Measurements from ENCODE around the gene TXNDC15.
"Not testable (repeated sequence)": the region's sequence is repeated elsewhere in the genome, so short reads cannot be mapped to it uniquely, and the experiment has no call there.

TXNDC15 gene, protein sequence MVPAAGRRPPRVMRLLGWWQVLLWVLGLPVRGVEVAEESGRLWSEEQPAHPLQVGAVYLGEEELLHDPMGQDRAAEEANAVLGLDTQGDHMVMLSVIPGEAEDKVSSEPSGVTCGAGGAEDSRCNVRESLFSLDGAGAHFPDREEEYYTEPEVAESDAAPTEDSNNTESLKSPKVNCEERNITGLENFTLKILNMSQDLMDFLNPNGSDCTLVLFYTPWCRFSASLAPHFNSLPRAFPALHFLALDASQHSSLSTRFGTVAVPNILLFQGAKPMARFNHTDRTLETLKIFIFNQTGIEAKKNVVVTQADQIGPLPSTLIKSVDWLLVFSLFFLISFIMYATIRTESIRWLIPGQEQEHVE

DNA sequence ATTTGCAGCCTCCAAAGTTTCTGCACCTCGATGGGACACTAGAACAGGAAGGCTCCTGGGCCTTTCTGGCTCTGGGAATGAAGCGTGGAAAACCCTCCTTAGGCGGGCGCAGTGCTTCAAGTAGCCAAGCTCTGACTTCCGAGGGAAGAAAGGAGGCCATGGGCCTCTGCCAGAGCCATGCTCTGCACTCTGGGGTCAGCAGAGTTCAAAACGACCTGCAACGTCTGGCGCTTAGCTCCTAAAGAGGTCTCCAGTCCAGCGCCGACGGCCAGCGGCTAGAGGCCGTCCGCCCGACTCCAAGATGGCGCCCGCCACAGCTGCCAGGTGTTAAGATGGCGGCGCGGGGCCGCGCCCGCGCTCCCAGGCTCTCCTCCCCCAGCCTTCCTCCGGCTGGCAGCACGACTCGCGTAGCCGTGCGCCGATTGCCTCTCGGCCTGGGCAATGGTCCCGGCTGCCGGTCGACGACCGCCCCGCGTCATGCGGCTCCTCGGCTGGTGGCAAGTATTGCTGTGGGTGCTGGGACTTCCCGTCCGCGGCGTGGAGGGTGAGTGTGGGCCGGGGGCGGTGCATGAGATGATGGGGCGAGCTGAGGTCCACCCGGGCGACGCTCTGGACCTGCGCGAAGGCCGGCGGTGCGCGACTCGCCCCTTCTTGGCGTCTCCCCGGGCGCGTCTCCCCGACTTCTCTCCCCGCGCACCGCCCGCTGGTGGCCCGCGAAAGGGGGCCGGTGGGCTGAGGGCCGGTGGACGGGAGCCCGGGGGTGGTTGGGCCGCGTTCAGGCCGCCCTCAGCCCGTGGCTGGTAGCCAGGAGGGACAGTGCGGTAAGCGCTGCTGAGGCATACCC is at the start of gene TXNDC15:
Gene TXNDC15 (plus strand): TSS at position 385 of the 844 bp plus-strand sequence. CDS start 57 bp downstream, at position 442.
- DNase-seq (ENCODE audit: low spot score) = peak; percentile 82

DNA sequence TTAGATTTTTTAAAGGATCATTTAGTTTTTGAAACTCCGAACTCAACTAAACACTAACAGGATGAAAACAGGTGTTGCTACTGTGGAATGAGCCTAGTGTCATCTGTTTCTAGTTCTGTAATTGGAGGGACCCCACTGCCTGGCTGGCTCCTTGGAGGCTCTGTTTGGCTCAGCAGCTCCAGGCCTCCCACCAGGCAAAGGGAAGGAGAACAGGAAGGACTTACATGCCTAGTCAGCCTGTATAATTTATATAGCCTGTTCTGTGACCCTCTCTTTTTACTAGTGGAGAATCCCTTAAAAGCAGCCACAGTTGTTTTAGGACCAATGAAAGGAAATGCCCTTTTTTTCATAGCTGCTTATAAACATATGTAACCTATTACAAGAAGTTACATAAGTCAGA is 49.5 kb upstream of the TXNDC15 start:
- DNase-seq (ENCODE audit: low spot score) = no peak

DNA sequence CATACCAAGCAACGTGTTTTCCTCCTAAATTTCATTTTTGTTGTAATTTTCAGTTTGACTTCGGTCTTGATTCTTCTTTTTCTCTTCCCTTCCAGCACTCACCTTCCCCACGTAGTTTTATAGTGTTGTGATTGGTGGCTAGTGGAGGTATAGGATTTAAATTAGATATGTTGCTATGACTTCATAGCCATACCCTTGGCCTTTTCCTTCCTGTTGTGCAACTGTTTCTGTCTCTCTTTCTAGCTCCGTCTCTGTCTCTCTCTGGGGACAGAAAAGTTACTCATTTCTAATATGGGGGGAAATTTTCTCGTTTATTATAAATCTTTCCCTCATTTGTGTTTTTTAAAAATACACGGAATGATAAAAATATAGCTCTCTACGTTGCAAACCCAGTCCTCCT is 49.0 kb upstream of the TXNDC15 start:
- DNase-seq (ENCODE audit: low spot score) = no peak

DNA sequence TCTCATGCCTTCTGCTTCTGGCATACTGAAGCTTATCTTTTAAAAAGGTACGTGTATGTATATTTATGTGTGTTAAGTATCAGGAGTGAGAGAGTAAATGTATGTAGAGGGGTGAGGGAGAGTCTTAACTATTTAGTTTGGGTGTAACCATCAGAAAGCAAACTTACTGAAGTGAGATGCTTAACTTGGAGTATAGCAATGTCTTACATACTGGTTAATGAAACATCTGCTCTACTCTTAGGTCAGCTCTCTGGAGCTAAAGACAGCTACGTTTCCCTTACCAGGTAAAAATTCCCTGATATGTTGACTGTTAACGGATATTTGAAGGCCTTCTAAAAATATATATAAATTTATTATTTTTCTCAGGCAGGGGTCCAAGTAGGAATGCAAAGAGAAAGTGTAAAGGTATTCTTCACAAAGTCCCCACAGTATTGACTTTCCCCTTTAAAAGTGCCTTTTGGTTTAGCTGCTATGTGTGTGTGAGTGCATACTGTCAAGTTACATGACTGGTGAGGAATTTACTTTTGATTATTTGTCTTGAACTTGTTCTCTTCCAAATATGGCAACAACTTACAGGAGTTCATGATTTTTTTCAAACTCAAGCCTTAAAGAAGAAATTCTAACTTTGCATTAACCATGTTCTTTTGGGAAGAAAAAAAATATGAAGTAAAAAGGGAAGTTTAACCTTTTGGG is 40.7 kb upstream of the TXNDC15 start:
- no peak for DNase-seq (ENCODE audit: low spot score)

DNA sequence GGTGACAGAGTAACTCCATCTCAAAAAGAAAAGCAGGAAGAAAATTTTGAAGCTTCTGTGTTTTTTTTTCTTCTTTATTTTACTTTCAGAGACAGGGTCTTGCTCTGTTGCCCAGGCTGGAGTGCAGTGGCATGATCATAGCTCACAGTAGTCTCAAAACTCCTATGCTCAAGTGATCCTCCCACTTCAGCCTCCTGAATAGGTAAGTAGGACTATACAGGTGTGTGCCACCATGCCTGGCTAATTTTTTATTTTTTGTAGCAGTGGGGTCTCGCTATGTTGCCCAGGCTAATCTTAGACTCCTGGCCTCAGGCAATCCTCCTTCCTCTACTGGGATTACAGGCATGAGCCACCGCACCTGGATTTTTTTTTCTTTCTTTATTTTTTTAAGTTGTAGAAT is 38.5 kb upstream of the TXNDC15 start:
- no peak for DNase-seq (ENCODE audit: low spot score)

DNA sequence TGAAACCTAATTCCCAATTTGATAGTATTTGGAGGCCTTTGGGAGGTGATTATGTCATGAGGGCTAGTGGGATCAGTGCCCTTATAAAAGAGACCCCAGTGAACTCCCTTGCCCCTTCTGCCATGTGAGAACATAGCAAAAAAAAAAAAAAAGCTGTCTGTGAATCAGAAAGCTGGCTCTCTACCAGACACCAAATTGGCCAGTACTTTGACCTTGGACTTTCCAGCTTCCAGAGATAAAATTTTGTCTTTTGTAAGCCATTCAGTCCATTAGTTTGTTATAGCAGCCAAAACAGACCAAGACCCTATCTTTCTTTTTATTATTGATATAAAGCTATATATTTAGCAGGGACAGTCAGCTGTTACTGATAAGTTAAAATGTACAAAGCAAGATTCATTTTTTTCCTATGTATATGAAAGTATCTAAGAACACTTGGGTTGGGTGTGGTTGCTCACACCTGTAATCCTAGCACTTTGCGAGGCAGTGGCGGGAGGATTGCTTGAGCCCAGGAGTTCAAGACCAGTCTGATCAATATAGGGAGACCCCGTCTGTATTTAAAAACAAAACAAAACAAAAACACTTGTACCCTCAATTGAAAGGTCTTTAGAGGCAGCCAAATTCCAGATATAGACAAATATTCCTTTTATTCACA is 36.5 kb upstream of the TXNDC15 start:
- no peak for DNase-seq (ENCODE audit: low spot score)

DNA sequence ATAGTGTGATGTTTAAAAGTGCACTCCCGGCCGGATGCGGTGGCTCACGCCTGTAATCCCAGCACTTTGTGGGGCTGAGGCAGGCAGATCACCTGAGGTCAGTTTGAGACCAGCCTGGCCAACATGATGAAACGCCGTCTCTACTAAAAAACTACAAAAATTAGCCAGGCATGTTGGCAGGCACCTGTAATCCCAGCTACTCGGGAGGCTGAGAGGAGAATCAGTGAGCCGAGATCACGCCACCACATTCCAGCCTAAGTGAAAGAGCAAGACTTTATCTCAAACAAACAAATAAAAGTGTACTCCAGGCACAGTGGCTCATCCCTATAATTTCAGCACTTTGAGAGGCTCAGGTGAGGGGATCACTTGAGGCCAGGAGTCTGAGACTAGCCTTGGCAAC is 35.8 kb upstream of the TXNDC15 start:
- not testable (repeated sequence) for DNase-seq (ENCODE audit: low spot score)

DNA sequence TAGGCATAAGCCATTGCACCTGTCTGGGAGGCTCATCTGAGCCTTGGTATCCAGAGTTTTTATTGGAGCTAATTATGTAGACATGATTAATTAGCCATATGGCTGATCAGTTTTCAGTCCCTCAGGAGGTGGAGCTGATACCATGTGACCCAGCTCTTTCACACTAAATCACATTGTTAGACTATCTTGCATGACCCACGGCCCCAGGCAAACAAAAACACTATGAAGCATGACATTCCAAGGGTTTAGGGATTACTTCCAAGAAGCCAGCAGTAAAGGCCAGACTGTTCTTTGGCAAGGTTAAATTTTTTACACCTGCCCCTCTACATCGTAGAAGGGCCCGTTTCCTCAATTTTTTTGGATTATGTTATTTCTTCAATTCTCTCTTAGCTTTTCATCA is 33.4 kb upstream of the TXNDC15 start:
- DNase-seq (ENCODE audit: low spot score) = no peak

DNA sequence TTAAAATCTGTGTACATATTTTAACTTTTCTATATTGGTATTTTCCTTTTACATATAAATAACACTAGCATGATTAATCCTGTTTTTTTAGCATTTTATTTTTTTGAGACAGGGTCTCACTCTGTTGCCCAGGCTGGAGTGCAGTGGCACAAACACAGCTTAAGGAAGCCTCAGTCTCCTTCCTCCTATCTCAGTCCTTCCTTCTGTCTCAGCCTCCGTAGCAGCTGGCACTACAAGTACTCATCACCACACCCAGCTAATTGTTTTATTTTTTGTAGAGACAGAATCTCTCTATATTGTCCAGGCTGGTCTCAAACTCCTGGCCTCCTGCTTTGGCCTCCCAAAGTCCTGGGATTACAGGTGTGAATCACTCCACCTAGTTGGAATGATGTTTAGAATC is 29.9 kb upstream of the TXNDC15 start:
- DNase-seq (ENCODE audit: low spot score) = no peak

DNA sequence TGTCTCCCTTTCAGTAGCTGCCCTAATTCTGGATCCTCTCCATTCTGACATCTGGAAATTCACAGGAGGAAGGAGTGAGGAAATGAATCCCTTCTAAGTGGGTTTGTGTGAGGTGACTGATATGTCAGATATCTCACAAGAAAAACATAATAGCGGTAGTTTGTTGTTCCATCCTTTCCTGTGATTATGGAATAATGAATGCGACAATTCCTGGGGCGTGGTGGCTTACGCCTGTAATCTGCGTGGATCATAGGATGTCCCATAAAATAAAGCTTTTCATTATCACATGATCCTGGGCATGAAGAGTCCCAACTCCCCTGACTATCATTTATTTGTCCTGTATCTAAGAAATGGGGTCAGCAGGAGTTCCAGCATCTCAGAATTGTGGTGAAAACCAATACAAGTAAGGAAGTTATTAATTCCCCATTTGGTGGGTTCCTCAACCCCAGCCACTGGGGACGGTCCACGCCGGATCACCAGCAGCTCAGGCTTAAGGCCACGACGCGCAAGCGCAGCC is 28.8 kb upstream of the TXNDC15 start:
- no peak for DNase-seq (ENCODE audit: low spot score)

DNA sequence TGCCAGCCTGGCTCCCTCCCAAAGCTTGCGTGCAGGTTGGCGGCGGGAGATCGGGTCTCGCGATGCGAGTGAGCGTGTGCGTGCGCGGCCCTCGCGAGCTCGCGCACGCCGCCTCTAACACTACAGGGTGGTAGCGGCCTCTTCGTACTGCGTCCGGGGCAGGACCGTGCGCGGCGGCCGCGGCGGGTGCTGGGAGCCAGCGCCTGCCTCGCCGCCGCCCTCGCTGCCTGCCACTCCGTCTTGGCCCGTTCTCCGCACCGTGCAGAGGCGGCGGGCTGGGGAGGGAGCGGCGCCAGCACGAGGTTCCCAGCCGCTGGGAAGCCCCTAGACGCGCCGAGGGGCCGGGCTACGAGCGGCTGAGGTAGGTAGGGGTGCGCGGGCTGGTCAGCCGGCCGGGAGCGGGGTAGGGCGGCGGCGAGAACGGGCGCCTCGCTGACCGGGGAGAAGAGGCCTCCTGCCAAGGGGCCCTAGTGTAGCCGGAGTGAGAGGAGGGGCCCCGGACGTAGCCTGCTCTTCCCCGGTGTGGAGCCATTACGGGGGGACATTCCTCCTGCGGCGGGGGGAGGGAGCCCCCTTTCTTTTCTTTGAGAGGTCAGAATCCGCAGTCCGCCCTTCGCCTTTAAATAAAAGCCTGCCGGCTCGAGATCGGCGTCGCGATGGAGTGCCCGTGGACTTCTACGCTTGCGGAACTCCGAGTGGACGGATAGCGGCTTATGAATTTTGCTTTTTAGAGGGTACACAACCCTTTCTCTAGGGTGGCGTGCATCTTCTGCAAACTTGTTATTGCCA is 28.1 kb upstream of the TXNDC15 start, which contains the start of gene C5orf24:
Gene C5orf24 (plus strand): TSS at position 117 of the 789 bp plus-strand sequence. CDS start 8,933 bp downstream, outside the sequence.
- DNase-seq (ENCODE audit: low spot score) = peak; percentile 86

DNA sequence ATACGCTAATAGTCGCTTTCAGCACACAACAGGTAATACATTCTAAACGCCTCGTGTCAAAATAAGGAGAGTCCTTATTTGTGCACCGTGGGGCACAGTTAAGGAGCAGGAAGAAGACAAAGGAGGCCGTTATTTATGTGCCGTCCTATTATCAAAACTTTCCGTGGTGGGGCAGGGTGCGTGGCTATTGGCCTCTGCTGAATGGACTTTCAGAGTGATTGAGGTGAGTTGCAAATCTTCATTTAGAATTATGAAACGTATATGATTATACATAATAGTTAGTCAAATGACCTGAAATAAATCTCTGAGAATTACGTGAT is 27.6 kb upstream of the TXNDC15 start:
- DNase-seq (ENCODE audit: low spot score) = no peak

DNA sequence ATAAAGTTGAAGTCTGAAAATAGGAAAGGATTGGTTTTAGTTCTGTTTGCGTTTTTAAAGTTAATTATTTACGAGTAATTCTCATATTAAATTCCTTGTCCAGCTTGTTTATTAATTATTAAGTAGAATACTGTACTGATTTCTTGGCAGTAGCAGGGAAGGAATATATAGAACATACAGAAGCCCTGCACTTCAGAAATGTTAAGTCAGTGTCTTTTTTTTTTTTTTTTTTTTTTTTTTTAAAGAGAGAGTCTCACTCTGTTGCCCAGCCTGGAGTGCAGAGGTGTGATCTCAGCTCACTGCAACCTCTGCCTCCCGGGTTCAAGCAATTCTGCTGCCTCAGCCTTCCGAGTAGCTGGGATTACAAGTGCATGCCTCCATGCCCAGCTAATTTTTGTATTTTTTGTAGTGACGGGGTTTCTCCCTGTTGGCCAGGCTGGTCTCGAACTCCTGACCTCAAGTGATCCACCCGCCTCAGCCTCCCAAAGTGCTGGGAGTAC is 24.7 kb upstream of the TXNDC15 start:
- DNase-seq (ENCODE audit: low spot score) = not testable (repeated sequence)

DNA sequence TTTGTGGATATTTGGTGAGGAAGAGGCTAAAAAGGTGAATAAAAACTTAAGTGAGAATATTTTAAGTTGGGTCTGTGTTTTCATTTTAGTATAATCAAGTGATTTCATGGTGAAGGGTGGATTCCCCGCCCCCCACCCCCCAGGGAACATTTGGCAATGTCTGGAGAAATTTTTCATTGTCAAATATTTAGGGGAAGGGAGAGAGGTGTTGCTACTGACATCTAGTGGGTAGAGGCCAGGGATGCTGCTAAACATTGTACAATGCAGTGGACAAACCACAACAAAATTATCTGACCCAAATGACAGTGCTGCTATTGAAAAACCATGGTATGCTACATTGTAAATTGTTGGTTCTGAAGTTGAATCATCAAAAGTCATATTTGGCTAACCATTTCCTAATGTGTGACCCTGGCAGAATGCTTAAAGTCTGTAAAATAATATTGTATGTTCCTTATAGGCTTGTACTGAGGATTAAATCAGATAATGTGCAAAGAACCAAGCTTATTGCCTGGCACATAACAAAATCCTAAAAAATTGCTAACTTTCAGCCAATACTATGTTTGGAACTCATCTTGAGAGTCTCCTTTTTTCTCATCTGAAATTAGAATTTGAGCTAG is 22.8 kb upstream of the TXNDC15 start:
- DNase-seq (ENCODE audit: low spot score) = no peak

DNA sequence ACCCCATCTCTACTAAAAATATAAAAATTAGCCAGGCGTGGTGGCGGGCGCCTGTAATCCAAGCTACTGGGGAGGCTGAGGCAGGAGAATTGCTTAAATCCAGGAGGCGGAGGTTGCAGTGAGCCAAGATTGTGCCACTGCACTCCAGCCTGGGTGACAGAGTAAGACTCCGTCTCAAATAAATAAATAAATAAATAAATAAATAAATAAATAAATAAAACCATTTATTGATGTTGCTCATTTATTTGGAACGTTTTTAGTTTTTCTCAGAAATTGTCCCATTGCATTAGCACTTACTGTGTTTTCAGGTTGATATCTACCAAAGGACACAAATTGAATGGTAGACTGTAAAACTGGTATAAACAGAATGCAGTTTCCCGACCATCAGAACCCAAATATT is 17.7 kb upstream of the TXNDC15 start:
- DNase-seq (ENCODE audit: low spot score) = not testable (repeated sequence)

DNA sequence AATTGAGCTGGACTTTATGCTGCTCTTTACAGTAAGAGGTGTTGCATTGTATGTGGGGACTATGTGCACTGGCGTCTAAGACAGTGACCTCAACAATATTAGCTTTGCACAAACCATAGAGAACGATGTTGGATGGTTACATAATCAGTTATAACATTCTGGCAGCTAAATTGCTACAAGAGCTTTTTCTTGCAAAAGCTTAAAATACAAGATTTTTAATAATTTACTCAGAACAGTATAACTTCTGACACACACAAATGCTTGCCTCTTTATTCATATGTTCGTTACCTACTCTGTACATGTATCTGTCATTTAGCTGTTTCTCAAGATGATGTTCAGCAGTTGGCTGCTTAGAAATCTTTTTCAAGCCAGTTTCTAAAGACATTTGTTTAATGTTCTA is 16.8 kb upstream of the TXNDC15 start:
- DNase-seq (ENCODE audit: low spot score) = no peak

DNA sequence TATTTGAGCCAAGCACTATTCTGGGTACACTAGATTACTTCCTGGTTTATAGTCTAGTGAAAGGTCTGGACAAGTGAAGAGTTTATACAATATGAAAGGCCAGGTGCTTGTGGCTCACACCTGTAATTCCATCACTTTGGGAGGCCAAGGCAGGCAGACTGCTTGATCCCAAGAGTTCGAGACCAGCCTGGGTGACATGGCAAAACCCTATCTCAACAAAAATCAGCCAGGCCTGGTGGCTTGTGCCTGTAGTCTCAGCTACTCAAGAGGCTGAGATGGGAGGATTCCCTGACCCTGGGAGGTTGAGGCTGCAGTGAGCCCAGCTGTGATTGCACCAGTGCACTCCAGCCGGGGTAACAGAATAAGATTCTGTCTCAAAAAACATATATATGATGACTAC is 9.5 kb upstream of the TXNDC15 start:
- no peak for DNase-seq (ENCODE audit: low spot score)

DNA sequence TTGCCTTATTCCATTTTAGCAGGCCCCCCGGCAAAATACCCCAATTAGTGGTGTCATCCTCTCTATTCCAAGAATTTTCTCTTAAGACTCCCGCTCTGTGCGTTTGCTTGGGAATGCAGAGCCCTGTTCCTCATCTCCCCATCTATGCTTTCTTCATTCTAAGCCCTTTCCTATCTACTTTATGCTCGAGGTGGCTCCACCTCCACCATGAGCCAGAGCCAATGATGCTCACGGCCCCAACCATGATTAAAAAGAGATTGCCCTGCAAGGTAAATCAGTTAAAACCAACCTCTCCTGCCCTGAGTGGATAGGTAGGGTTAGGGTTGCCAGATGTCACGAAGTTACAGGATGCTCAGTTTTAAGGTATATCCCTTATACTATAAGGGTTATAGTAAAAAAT is 677 bp upstream of the TXNDC15 start:
- no peak for DNase-seq (ENCODE audit: low spot score)

DNA sequence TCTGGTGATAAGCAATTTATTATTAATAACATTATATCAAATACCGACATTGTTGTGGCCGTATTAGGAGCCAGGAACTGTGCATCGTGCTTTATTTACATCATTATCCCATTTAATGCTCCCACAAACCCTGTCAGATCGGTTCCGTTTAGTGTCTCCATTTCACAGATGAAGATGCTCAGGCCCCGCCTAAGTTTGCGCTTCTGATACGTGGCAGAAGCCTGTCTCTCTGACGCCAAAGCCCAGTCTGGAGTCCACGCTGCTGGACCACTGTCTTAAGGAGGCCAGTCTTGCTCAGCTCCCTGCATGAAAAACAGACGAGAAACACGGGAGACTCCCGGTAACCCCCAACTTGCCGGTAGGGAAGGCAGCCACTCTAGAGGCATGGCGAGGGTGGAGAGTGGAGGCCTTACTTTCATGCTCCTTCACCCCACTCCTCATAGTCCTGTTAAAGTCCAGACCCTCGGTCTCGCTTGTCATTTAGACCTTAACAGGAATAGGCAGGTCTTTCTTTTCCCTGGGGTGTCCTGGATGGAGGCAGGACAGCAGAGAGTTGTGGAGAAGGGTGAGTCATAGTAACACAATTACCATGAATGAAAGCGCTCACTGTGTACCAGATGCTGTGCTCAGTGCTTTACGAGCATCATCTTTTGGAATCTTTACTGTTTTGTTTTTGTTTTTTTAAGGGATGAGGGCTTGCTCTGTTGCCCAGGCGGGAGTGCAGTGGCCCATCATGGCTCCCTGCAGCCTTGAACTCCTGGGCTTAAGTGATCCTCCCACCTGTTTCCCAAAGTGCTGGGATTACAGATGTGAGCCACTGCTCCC is 872 bp downstream of the TXNDC15 start:
- DNase-seq (ENCODE audit: low spot score) = peak; percentile 28

DNA sequence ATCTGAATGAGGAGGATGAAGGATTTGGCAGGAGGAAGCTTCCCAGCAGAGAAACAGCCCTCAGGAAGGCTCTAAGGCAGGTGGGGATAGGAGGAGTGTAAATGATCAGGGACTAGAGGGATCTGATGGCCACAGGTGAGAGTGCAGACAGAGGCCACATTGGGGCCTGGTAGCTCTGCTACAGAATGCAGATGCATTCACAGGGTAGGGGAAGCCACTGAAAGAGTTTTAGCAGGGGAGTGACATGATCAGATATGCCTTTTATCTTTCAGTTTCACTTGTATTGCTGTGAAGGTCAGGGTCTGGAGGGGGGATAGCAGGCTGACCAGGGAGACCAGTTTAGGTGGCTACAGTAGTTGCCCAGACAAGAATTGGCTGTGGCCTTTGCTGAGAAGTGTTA is 3.0 kb downstream of the TXNDC15 start:
- no peak for DNase-seq (ENCODE audit: low spot score)
